Liver (tissue), 9 donors: ENCODE results near the gene COPA. TPM values are rescaled to one million over a fixed set of nuclear protein-coding genes. Genes with fewer than 3 reads are reported as not detected.

Experiments used
- DNase-seq: peaks from one replicate; pipeline ENCODE4 v3.0.0-alpha.2; 2017; ENCODE audit warnings: low spot score
- H3K27ac ChIP-seq, 2 donors: one replicate each; pipeline ENCODE4 v1.7.0; 2013; ENCODE audit warnings: inconsistent platforms in 2 of 2, low read length in 2 of 2, control low read depth in 1 of 2, low read depth in 1 of 2, mild to moderate bottlenecking in 1 of 2
- H3K27me3 ChIP-seq, 4 donors: one replicate each; pipeline versions ENCODE4 v1.6.1 to v1.7.0; 2013; ENCODE audit warnings: low read length in 3 of 4, inconsistent platforms in 1 of 4, mild to moderate bottlenecking in 1 of 4, moderate library complexity in 1 of 4; ENCODE audit not compliant: control insufficient read depth in 4 of 4, insufficient read depth in 4 of 4
- H3K36me3 ChIP-seq, 4 donors: one replicate each; pipeline versions ENCODE4 v1.6.1 to v1.7.0; 2013; ENCODE audit warnings: low read length in 3 of 4, mild to moderate bottlenecking in 3 of 4, low read depth in 1 of 4, moderate library complexity in 1 of 4; ENCODE audit not compliant: control insufficient read depth in 4 of 4, insufficient read depth in 3 of 4
- H3K4me1 ChIP-seq, 4 donors: one replicate each; pipeline versions ENCODE4 v1.6.1 to v1.7.0; 2013; ENCODE audit warnings: low read length in 3 of 4, mild to moderate bottlenecking in 3 of 4, moderate library complexity in 1 of 4; ENCODE audit not compliant: control insufficient read depth in 4 of 4, insufficient read depth in 4 of 4
- H3K4me3 ChIP-seq, 3 donors: one replicate each; pipeline versions ENCODE4 v1.6.1 to v1.7.0; 2013; ENCODE audit warnings: low read length in 3 of 3, control low read depth in 1 of 3, low read depth in 1 of 3, mild to moderate bottlenecking in 1 of 3
- H3K9ac ChIP-seq, 2 donors: one replicate each; pipeline ENCODE4 v1.7.0; 2013; ENCODE audit warnings: low read length in 2 of 2, mild to moderate bottlenecking in 2 of 2, moderate library complexity in 2 of 2, control low read depth in 1 of 2, low read depth in 1 of 2
- H3K9me3 ChIP-seq, 4 donors: one replicate each; pipeline versions ENCODE4 v1.6.1 to v1.7.0; 2013; ENCODE audit warnings: low read length in 3 of 4; ENCODE audit not compliant: control insufficient read depth in 4 of 4
- CTCF ChIP-seq: fragments of 150-350 bp; IDR thresholded peaks from 2 replicates; pipeline ENCODE4 v1.5.1; 2017; ENCODE audit warnings: improper control_type of control experiment, low read depth, low read length; ENCODE audit not compliant: missing input control
- FOXA1 ChIP-seq: IDR thresholded peaks from 2 replicates; pipeline ENCODE4 v1.6.1; 2016; ENCODE audit warnings: antibody characterized with exemption
- FOXA2 ChIP-seq: IDR thresholded peaks from 2 replicates; pipeline ENCODE4 v1.6.1; 2016; ENCODE audit warnings: antibody characterized with exemption
- GABPA ChIP-seq, 2 donors: IDR thresholded peaks in 1 of 2; conservative IDR thresholded peaks in 1 of 2; 2 replicates each; pipeline ENCODE4 v1.6.1; 2016; ENCODE audit warnings: antibody characterized with exemption in 2 of 2, mild to moderate bottlenecking in 1 of 2, moderate library complexity in 1 of 2
- HNF4A ChIP-seq, 2 donors: conservative IDR thresholded peaks; 2 replicates each; pipeline ENCODE4 v1.6.1; 2016; ENCODE audit warnings: antibody characterized with exemption in 2 of 2, mild to moderate bottlenecking in 2 of 2
- HNF4G ChIP-seq: IDR thresholded peaks from 2 replicates; pipeline ENCODE4 v1.6.1; 2016; ENCODE audit warnings: antibody characterized with exemption
- JUND ChIP-seq, 2 donors: IDR thresholded peaks; 2 replicates each; pipeline ENCODE4 v1.6.1; 2016; ENCODE audit warnings: antibody characterized with exemption in 2 of 2
- MAX ChIP-seq: IDR thresholded peaks from 2 replicates; pipeline ENCODE4 v1.6.1; 2016; ENCODE audit warnings: antibody characterized with exemption
- NR2F2 ChIP-seq: IDR thresholded peaks from 2 replicates; pipeline ENCODE4 v1.6.1; 2016; ENCODE audit warnings: antibody characterized with exemption
- RAD21 ChIP-seq, 2 donors: IDR thresholded peaks; 2 replicates each; pipeline ENCODE4 v1.6.1; 2016; ENCODE audit warnings: antibody characterized with exemption in 2 of 2, mild to moderate bottlenecking in 2 of 2
- REST ChIP-seq: IDR thresholded peaks from 2 replicates; pipeline ENCODE4 v1.6.1; 2016; ENCODE audit warnings: antibody characterized with exemption, mild to moderate bottlenecking
- SP1 ChIP-seq: IDR thresholded peaks from 2 replicates; pipeline ENCODE4 v1.6.1; 2018; ENCODE audit warnings: antibody characterized with exemption, mild to moderate bottlenecking
- YY1 ChIP-seq: IDR thresholded peaks from 2 replicates; pipeline ENCODE4 v1.6.1; 2016; ENCODE audit warnings: antibody characterized with exemption, mild to moderate bottlenecking
- ZBTB33 ChIP-seq: IDR thresholded peaks from 2 replicates; pipeline ENCODE4 v1.6.1; 2016; ENCODE audit warnings: antibody characterized with exemption
- WGBS: extraction: QIAGEN DNeasy Blood & Tissue Kit; methylation state at CpG from one replicate; pipeline ENCODE4 v1.1.7; 2013; 5-methylcytosine and 5-hydroxymethylcytosine counted together
- polyA plus RNA-seq, 2 donors: library from polyadenylated mRNA; stranded (reverse) in 1 of 2; unstranded in 1 of 2; fragments of 200-250 nt in 1 of 2; fragments of >200 nt in 1 of 2; fragmentation: Nextera tagmentation in 1 of 2; extraction: Ambion mirVana in 1 of 2; gene quantifications; one replicate each; pipeline versions ENCODE4 v1.2.1 to v1.2.3, GENCODE V29; 2013 to 2015
- total RNA-seq, 2 donors: library from RNA; depleted of rRNA; stranded (reverse); fragments of >200 nt; gene quantifications; one replicate each; pipeline ENCODE4 v1.2.3, GENCODE V29; 2014
- donor health status: healthy.
- donor health status: healthy.
- donor health status: healthy.
- donor health status: healthy.
- donor health status: healthy.

The COPA gene
- total and polyA plus RNA-seq, 4 donors, result 46.8 to 145 (median 75.9) TPM

GRCh38 chr1:160376525-160377131, 33.6 kb upstream of the COPA start:
- H3K27ac ChIP-seq, result no peak overlapping the region
- H3K4me3 ChIP-seq, result no peak overlapping the region
- no peak for DNase-seq
- WGBS, result 12% methylated on average over 5 of the region's 5 CpGs
- peak; percentile 8 for TF ChIP-seq FOXA2
- TF ChIP-seq SP1, result no peak
- TF ChIP-seq YY1, result peak; percentile 60
- no peak for TF ChIP-seq JUND (IDR thresholded peaks at IDR 0.05)
- TF ChIP-seq RAD21 (IDR thresholded peaks at IDR 0.05), result peak; percentile 95 to 98
- no peak for TF ChIP-seq HNF4G
- TF ChIP-seq CTCF, result peak; percentile 93
- H3K9ac ChIP-seq, result no peak overlapping the region
- no peaks in the 10 kb centered on the region for H3K27me3 ChIP-seq
- H3K36me3 ChIP-seq, result no peaks in the 10 kb centered on the region
- H3K9me3 ChIP-seq, result no peaks in the 10 kb centered on the region
- H3K4me1 ChIP-seq, result peaks cover 0 to 7% (median 1%) of the 10 kb centered on the region in 4 donors

GRCh38 chr1:160375788-160376524, 32.9 kb upstream of the COPA start:
- Histone ChIP-seq H3K27me3 (no peaks in the 10 kb centered on the region), H3K27ac (no peak overlapping the region), H3K4me3 (no peak overlapping the region), H3K9me3 (no peaks in the 10 kb centered on the region), H3K36me3 (no peaks in the 10 kb centered on the region), H3K4me1 (peaks cover 0 to 7% (median 1%) of the 10 kb centered on the region in 4 donors), H3K9ac (no peak overlapping the region)
- peak; percentile 28 for DNase-seq
- 31% methylated on average over 9 of the region's 9 CpGs for WGBS
- no peak for TF ChIP-seq REST
- no peak for TF ChIP-seq CTCF
- no peak for TF ChIP-seq HNF4A (conservative IDR thresholded peaks at IDR 0.05)
- no peak for TF ChIP-seq ZBTB33
- TF ChIP-seq GABPA (IDR thresholded peaks at IDR 0.05 in 1 of 2, conservative IDR thresholded peaks at IDR 0.05 in 1 of 2), result no peak
- no peak for TF ChIP-seq RAD21 (IDR thresholded peaks at IDR 0.05)
- no peak for TF ChIP-seq HNF4G
- no peak for TF ChIP-seq MAX
- TF ChIP-seq SP1, result no peak
- TF ChIP-seq YY1, result no peak
- no peak for TF ChIP-seq JUND (IDR thresholded peaks at IDR 0.05)
- no peak for TF ChIP-seq FOXA1
- TF ChIP-seq NR2F2, result no peak
